ENCODE measurements around the gene UTP3.
"Not testable (repeated sequence)": the region's sequence is repeated elsewhere in the genome, so short reads cannot be mapped to it uniquely, and the experiment has no call there.

UTP3 gene

GRCh38 chr4:70687821-70688794, at the start of gene UTP3:
Gene UTP3 (plus strand): TSS chr4:70688532. CDS start chr4:70688678, 146 bp downstream.
- peak; percentile 93 for DNase-seq

GRCh38 chr4:70640192-70640591, 48.1 kb upstream of the UTP3 start:
- no peak for DNase-seq

GRCh38 chr4:70650741-70651140, 37.6 kb upstream of the UTP3 start:
- not testable (repeated sequence) for DNase-seq

GRCh38 chr4:70651864-70652506, 36.3 kb upstream of the UTP3 start:
- no peak for DNase-seq

GRCh38 chr4:70654605-70655011, 33.7 kb upstream of the UTP3 start:
- no peak for DNase-seq

- DNase-seq: no peak
Measured at GRCh38 chr4:70657326-70657725, 31.0 kb upstream of the UTP3 start.

- DNase-seq: no peak
Measured at GRCh38 chr4:70658418-70658817, 29.9 kb upstream of the UTP3 start.

GRCh38 chr4:70660106-70660505, 28.2 kb upstream of the UTP3 start:
- no peak for DNase-seq

GRCh38 chr4:70661309-70661922, 26.9 kb upstream of the UTP3 start:
- not testable (repeated sequence) for DNase-seq

- no peak for DNase-seq
Measured at GRCh38 chr4:70666369-70666768, 22.0 kb upstream of the UTP3 start, which contains the start of gene JCHAIN. Gene JCHAIN (minus strand): TSS chr4:70666508. CDS start chr4:70666490, 18 bp downstream.

- DNase-seq: no peak
Measured at GRCh38 chr4:70667740-70668535, 20.4 kb upstream of the UTP3 start.

- no peak for DNase-seq
Measured at GRCh38 chr4:70670332-70671014, 17.9 kb upstream of the UTP3 start.

GRCh38 chr4:70671091-70671490, 17.2 kb upstream of the UTP3 start:
- no peak for DNase-seq

GRCh38 chr4:70674191-70674590, 14.1 kb upstream of the UTP3 start:
- no peak for DNase-seq

GRCh38 chr4:70674731-70675130, 13.6 kb upstream of the UTP3 start:
- no peak for DNase-seq

GRCh38 chr4:70676554-70677090, 11.7 kb upstream of the UTP3 start:
- no peak for DNase-seq

GRCh38 chr4:70678383-70678999, 9.8 kb upstream of the UTP3 start:
- DNase-seq: no peak

GRCh38 chr4:70680934-70681333, 7.4 kb upstream of the UTP3 start:
- DNase-seq: no peak

- DNase-seq: no peak
Measured at GRCh38 chr4:70681704-70682103, 6.6 kb upstream of the UTP3 start.

- not testable (repeated sequence) for DNase-seq
Measured at GRCh38 chr4:70682142-70682541, 6.2 kb upstream of the UTP3 start.

GRCh38 chr4:70687392-70687791, 940 bp upstream of the UTP3 start:
- no peak for DNase-seq
